ENCODE results near the gene FAM110A.
"Not testable (repeated sequence)": the region's sequence is repeated elsewhere in the genome, so short reads cannot be mapped to it uniquely, and the experiment has no call there.

FAM110A gene

GRCh38 chr20:833450-834150, at the start of gene FAM110A:
FAM110A (plus strand) TSS chr20:833715; CDS start chr20:844805, 11,090 bp downstream.
- DNase-seq, result peak; percentile 95

GRCh38 chr20:787825-788224, 45.7 kb upstream of the FAM110A start:
- no peak for DNase-seq

- no peak for DNase-seq
Observed at GRCh38 chr20:791056-791455, 42.5 kb upstream of the FAM110A start.

- no peak for DNase-seq
Observed at GRCh38 chr20:792248-792647, 41.3 kb upstream of the FAM110A start.

GRCh38 chr20:796921-797320, 36.6 kb upstream of the FAM110A start:
- DNase-seq, result no peak

GRCh38 chr20:798746-799145, 34.8 kb upstream of the FAM110A start:
- DNase-seq, result not testable (repeated sequence)

- DNase-seq, result not testable (repeated sequence)
Observed at GRCh38 chr20:800026-800425, 33.5 kb upstream of the FAM110A start.

- no peak for DNase-seq
Observed at GRCh38 chr20:801678-802077, 31.8 kb upstream of the FAM110A start.

GRCh38 chr20:805713-806112, 27.8 kb upstream of the FAM110A start:
- no peak for DNase-seq

GRCh38 chr20:811776-812434, 21.6 kb upstream of the FAM110A start:
- DNase-seq, result not testable (repeated sequence)

GRCh38 chr20:812435-812814, 21.1 kb upstream of the FAM110A start:
- not testable (repeated sequence) for DNase-seq

- no peak for DNase-seq
Observed at GRCh38 chr20:813390-813789, 20.1 kb upstream of the FAM110A start.

GRCh38 chr20:815226-815625, 18.3 kb upstream of the FAM110A start:
- DNase-seq, result no peak

GRCh38 chr20:815914-816606, 17.5 kb upstream of the FAM110A start:
- peak; percentile 50 for DNase-seq

GRCh38 chr20:818001-818664, 15.4 kb upstream of the FAM110A start:
- DNase-seq, result no peak

GRCh38 chr20:819680-820322, 13.7 kb upstream of the FAM110A start:
- no peak for DNase-seq

- no peak for DNase-seq
Observed at GRCh38 chr20:820323-820953, 13.1 kb upstream of the FAM110A start.

- no peak for DNase-seq
Observed at GRCh38 chr20:821046-821730, 12.3 kb upstream of the FAM110A start.

- no peak for DNase-seq
Observed at GRCh38 chr20:821731-822065, 11.8 kb upstream of the FAM110A start.

GRCh38 chr20:822651-823573, 10.6 kb upstream of the FAM110A start:
- DNase-seq, result no peak

- no peak for DNase-seq
Observed at GRCh38 chr20:823574-823902, 10.0 kb upstream of the FAM110A start.
